ENCODE data around the gene ANKMY1.

Gene ANKMY1

GRCh38 chr2:240503375-240503774, 54.4 kb downstream of the ANKMY1 start:
- DNase-seq (ENCODE audit: low read depth), result no peak

GRCh38 chr2:240502430-240503121, 55.2 kb downstream of the ANKMY1 start:
- DNase-seq (ENCODE audit: low read depth), result no peak

- DNase-seq (ENCODE audit: low read depth), result no peak
Measured at GRCh38 chr2:240502059-240502429, 55.7 kb downstream of the ANKMY1 start.

GRCh38 chr2:240501531-240501991, 56.2 kb downstream of the ANKMY1 start:
- DNase-seq (ENCODE audit: low read depth), result no peak

- no peak for DNase-seq (ENCODE audit: low read depth)
Measured at GRCh38 chr2:240500561-240501423, 57.0 kb downstream of the ANKMY1 start.

- no peak for DNase-seq (ENCODE audit: low read depth)
Measured at GRCh38 chr2:240499309-240500301, 58.2 kb downstream of the ANKMY1 start.

- no peak for DNase-seq (ENCODE audit: low read depth)
Measured at GRCh38 chr2:240498958-240499260, 58.9 kb downstream of the ANKMY1 start.

- no peak for DNase-seq (ENCODE audit: low read depth)
Measured at GRCh38 chr2:240498171-240498957, 59.4 kb downstream of the ANKMY1 start.

- peak; percentile 52 for DNase-seq (ENCODE audit: low read depth)
Measured at GRCh38 chr2:240497082-240497481, 60.7 kb downstream of the ANKMY1 start.

GRCh38 chr2:240494942-240495341, 62.8 kb downstream of the ANKMY1 start:
- DNase-seq (ENCODE audit: low read depth), result peak; percentile 30

- no peak for DNase-seq (ENCODE audit: low read depth)
Measured at GRCh38 chr2:240494194-240494793, 63.5 kb downstream of the ANKMY1 start.

- no peak for DNase-seq (ENCODE audit: low read depth)
Measured at GRCh38 chr2:240491483-240491882, 66.3 kb downstream of the ANKMY1 start.

- no peak for DNase-seq (ENCODE audit: low read depth)
Measured at GRCh38 chr2:240482141-240482540, 75.6 kb downstream of the ANKMY1 start.

- no peak for DNase-seq (ENCODE audit: low read depth)
Measured at GRCh38 chr2:240481720-240482119, 76.1 kb downstream of the ANKMY1 start.

GRCh38 chr2:240480834-240481623, 76.8 kb downstream of the ANKMY1 start:
- no peak for DNase-seq (ENCODE audit: low read depth)

GRCh38 chr2:240479111-240479501, 78.7 kb downstream of the ANKMY1 start:
- no peak for DNase-seq (ENCODE audit: low read depth)

GRCh38 chr2:240478346-240479110, 79.3 kb downstream of the ANKMY1 start:
- no peak for DNase-seq (ENCODE audit: low read depth)

- DNase-seq (ENCODE audit: low read depth), result no peak
Measured at GRCh38 chr2:240477916-240478315, 79.9 kb downstream of the ANKMY1 start.

GRCh38 chr2:240473211-240473610, 84.6 kb downstream of the ANKMY1 start:
- no peak for DNase-seq (ENCODE audit: low read depth)
